Right lobe of liver (tissue), 6 donors: ENCODE results near the gene PDE10A. TPM values are rescaled to one million over a fixed set of nuclear protein-coding genes. Genes with fewer than 3 reads are reported as not detected.
"Not testable (repeated sequence)": the region's sequence is repeated elsewhere in the genome, so short reads cannot be mapped to it uniquely, and the experiment has no call there.

ENCODE experiments used
- ATAC-seq, 4 donors: fragments of 200-7000 bp; cut with Tn5 transposase; one replicate each; pipeline ENCODE4 v1.9.1; 2020; ENCODE audit warnings: mild to moderate bottlenecking in 4 of 4, moderate library complexity in 4 of 4
- DNase-seq, 3 donors: peaks; one replicate each; pipeline ENCODE4 v3.0.0-alpha.2; 2020
- H3K27ac ChIP-seq, 3 donors: fragments of 200-600 bp; one replicate each; pipeline ENCODE4 v1.8.0; 2022
- H3K27me3 ChIP-seq, 2 donors: fragments of 200-600 bp; one replicate each; pipeline ENCODE4 v1.8.0; 2022
- H3K36me3 ChIP-seq, 4 donors: fragments of 200-600 bp; sonication (generic) in 1 of 4; one replicate each; pipeline versions ENCODE4 v1.5.1 to v1.8.0; 2017 to 2022; ENCODE audit warnings: control low read depth in 1 of 4
- H3K4me1 ChIP-seq, 4 donors: fragments of 200-600 bp; sonication (generic) in 1 of 4; one replicate each; pipeline versions ENCODE4 v1.5.1 to v1.8.0; 2017 to 2022; ENCODE audit warnings: control low read depth in 1 of 4
- H3K4me3 ChIP-seq, 3 donors: fragments of 200-600 bp; one replicate each; pipeline ENCODE4 v1.8.0; 2022
- H3K9me3 ChIP-seq, 4 donors: fragments of 200-600 bp; sonication (generic) in 1 of 4; one replicate each; pipeline versions ENCODE4 v1.5.1 to v1.8.0; 2017 to 2022; ENCODE audit warnings: control low read depth in 1 of 4
- POLR2A ChIP-seq: fragments of 450-650 bp; IDR thresholded peaks from one replicate; pipeline ENCODE4 v1.6.1; 2017; ENCODE audit warnings: antibody characterized with exemption, mild to moderate bottlenecking
- WGBS: methylation state at CpG from one replicate; pipeline ENCODE4 v1.1.6; 2018; ENCODE audit warnings: low coverage, low lambda C conversion rate; ENCODE audit not compliant: insufficient coverage; ENCODE audit errors: missing lambda C conversion rate; 5-methylcytosine and 5-hydroxymethylcytosine counted together
- intact Hi-C, 2 donors: fragments of 100-400 bp; cut with DNase I; formaldehyde crosslinking; loops; one replicate each; pipeline versions ENCODE4 v1.11.2 to v1.14.1; 2022
- total RNA-seq, 6 experiments: library from RNA; depleted of rRNA in 2 of 6; stranded (reverse); fragments of >200 nt in 2 of 6; fragmentation: NEBNext Ultra II Directional in 3 of 6; extraction: Animal tissue kit (Norgen Biotek cat#: 25700) in 3 of 6; gene quantifications; one replicate each; pipeline versions ENCODE4 v1.1.0 to v1.2.4, GENCODE V29; 2016 to 2023
- TF ChIP-seq, protein P1 (sequence below), 4 donors: fragments of 200-600 bp in 3 of 4; fragments of 450-650 bp in 1 of 4; IDR thresholded peaks; one replicate each; pipeline versions ENCODE4 v1.5.1 to v1.8.0; 2016 to 2022; ENCODE audit warnings: antibody characterized with exemption in 4 of 4, mild to moderate bottlenecking in 2 of 4
- donor health status: DM: no; HTN: yes; CAD: no.
- donor health status: DM: no; HTN: no; CAD: no.
- donor health status: DM: no; HTN: no; CAD: no.
- donor health status: DM: no; HTN: yes; CAD: no.
- donor health status: DM: no; HTN: yes; CAD: no.

The PDE10A gene
- total RNA-seq, 6 experiments from 2014 or later = 0.48 to 1.5 (median 0.65) TPM

DNA sequence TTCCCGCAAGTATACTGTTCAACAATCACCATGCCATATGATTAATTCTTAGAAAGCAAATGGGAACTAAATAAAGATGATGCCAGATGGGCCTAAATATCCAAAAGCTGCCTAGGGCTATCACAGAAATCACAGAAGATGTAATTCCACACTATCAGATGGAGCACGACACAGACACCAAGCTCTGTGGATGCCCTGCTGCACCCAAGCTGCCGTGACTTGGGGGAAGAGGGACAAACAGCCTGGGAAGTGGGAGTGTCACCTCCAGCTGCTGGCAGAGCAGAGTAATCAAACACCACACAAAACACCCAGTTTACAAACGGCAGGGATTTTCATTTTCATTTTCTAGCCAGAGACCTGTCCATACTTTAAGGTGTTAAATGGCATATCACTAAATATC lies 35.7 kb downstream of the PDE10A start:
- TF ChIP-seq POLR2A = no peak
- TF ChIP-seq, protein P1, sequence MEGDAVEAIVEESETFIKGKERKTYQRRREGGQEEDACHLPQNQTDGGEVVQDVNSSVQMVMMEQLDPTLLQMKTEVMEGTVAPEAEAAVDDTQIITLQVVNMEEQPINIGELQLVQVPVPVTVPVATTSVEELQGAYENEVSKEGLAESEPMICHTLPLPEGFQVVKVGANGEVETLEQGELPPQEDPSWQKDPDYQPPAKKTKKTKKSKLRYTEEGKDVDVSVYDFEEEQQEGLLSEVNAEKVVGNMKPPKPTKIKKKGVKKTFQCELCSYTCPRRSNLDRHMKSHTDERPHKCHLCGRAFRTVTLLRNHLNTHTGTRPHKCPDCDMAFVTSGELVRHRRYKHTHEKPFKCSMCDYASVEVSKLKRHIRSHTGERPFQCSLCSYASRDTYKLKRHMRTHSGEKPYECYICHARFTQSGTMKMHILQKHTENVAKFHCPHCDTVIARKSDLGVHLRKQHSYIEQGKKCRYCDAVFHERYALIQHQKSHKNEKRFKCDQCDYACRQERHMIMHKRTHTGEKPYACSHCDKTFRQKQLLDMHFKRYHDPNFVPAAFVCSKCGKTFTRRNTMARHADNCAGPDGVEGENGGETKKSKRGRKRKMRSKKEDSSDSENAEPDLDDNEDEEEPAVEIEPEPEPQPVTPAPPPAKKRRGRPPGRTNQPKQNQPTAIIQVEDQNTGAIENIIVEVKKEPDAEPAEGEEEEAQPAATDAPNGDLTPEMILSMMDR (IDR thresholded peaks at IDR 0.05) = no peak
- Histone ChIP-seq H3K27ac (no peak overlapping the region), H3K9me3 (no peaks in the 10 kb centered on the region), H3K4me3 (no peak overlapping the region), H3K4me1 (no peaks in the 10 kb centered on the region), H3K36me3 (no peaks in the 10 kb centered on the region), H3K27me3 (no peaks in the 10 kb centered on the region)
- ATAC-seq = no peak
- DNase-seq = no peak
- WGBS = 28% methylated on average over 4 of the region's 4 CpGs
- intact Hi-C loops = no loop called here

DNA sequence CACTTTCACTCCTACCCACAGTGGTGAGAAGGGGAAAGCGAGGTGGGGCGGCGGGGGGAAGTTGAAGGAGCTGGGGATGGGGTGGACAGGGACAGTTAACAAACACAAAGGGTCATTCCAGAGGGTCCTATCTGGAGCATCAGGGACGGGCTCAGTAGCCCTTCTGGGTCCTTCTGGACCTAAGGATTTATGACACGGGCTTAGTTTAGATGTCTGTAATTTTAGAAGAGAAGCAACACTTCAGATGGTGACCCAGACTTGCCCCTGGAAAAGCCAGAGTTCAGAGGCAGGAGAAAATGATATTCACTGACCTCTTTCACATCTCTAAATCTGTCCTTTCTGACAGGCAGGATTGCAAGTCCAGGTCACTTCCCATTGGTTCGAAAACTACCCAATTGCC lies 36.3 kb downstream of the PDE10A start:
- 69% methylated on average over 6 of the region's 6 CpGs for WGBS
- intact Hi-C loops = no loop called here
- Histone ChIP-seq H3K27me3 (no peaks in the 10 kb centered on the region), H3K27ac (no peak overlapping the region), H3K9me3 (no peaks in the 10 kb centered on the region), H3K4me3 (no peak overlapping the region), H3K36me3 (no peaks in the 10 kb centered on the region), H3K4me1 (no peaks in the 10 kb centered on the region)
- ATAC-seq (no peak), DNase-seq (no peak)
- TF ChIP-seq POLR2A = no peak

DNA sequence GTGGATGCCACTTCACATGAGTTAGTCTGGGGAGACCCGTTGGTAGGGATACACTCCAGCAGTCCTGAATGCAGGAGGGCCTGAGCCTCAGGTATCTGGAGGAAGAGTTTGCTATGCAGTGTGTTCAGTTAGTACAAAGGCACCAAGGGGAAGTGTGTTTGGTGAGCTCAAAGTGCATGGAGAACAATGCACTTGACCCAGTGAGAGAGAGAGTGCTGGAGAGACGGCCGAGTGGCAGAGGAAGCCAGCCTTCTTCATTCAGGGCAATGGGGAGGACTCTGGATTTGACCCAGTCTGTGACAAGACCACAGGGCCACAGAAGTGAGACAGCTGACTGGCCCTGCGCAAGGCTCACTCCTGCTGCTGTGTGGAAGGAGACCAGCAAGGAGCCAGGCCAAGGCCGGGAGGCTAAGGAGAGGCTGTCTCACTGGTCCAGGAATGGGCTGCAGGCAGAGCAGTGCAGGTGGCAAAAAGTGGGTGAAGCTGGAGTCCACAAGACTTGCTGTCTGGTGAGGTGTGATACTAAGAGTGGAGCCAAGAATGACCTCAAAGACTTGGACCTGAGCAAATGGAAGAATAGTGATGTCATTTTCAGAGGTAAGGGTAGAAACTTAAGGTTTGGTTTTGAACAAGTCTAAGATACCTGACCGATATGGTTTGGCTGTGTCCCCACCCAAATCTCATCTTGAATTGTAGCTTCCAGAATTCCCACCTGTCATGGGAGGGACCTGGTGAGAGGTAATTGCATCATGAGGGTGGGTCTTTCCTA lies 38.0 kb downstream of the PDE10A start:
- H3K9me3 ChIP-seq = no peaks in the 10 kb centered on the region

DNA sequence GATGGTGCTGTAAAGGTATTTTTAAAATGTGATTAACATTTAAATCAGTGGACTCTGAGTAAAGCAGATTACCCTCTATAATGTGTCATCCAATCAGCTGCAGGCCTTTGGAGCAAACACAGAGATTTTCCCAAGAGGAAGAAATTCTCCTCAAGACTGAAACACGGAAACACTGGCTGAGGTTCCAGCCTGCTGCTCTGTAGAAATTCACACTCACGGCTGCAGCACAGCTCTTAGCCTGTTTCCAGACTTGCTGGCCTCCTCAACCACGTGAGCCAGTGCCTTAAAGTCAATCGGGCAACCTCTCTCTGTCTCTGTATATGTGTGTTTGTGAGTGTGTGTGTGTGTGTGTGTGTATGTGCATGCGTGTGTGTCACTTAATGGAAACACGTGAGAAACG lies 41.1 kb downstream of the PDE10A start:
- H3K36me3 ChIP-seq = no peaks in the 10 kb centered on the region
- DNase-seq (no peak), ATAC-seq (no peak)
- WGBS = 71% methylated on average over 5 of the region's 7 CpGs
- no peaks in the 10 kb centered on the region for H3K9me3 ChIP-seq
- H3K27me3 ChIP-seq = no peaks in the 10 kb centered on the region
- H3K27ac ChIP-seq = no peak overlapping the region
- TF ChIP-seq, protein P1 (IDR thresholded peaks at IDR 0.05) = no peak
- no peak for TF ChIP-seq POLR2A
- no peaks in the 10 kb centered on the region for H3K4me1 ChIP-seq
- H3K4me3 ChIP-seq = no peak overlapping the region
- intact Hi-C loops = no loop called here

More for the DNA sequence above, 38.0 kb downstream of the PDE10A start:
- ATAC-seq (no peak), DNase-seq (no peak)
- no peaks in the 10 kb centered on the region for H3K36me3 ChIP-seq
- no peaks in the 10 kb centered on the region for H3K27me3 ChIP-seq
- no peak overlapping the region for H3K27ac ChIP-seq
- no peak overlapping the region for H3K4me3 ChIP-seq
- intact Hi-C loops = no loop called here
- TF ChIP-seq, protein P1 (IDR thresholded peaks at IDR 0.05) = no peak
- no peak for TF ChIP-seq POLR2A
- H3K4me1 ChIP-seq = no peaks in the 10 kb centered on the region
- WGBS = 45% methylated on average over 3 of the region's 6 CpGs

DNA sequence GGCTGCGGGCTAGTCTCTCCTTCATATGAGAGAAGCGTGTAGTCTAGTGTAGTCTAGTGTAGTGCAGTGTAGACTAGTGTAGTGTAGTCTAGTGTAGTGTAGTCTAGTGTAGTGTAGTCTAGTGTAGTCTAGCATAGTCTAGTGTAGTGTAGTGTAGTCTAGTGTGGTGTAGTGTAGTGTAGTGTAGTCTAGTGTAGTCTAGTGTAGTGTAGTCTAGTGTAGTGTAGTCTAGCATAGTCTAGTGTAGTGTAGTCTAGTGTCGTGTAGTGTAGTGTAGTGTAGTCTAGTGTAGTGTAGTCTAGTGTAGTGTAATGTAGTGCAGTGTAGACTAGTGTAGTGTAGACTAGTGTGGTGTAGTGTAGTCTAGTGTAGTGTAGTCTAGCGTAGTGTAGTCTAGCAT lies 44.1 kb downstream of the PDE10A start:
- WGBS = 92% methylated on average over 4 of the region's 4 CpGs
- DNase-seq, H3K4me1 ChIP-seq, H3K36me3 ChIP-seq, H3K27ac ChIP-seq, H3K9me3 ChIP-seq, H3K4me3 ChIP-seq, H3K27me3 ChIP-seq, ATAC-seq, intact Hi-C loops: not testable (repeated sequence)
